ENCODE measurements around the gene CXCL9.

GRCh38 chr4:76055016-76055415 lies 47.7 kb upstream of the CXCL9 start:
- TF ChIP-seq CTCF (IDR thresholded peaks at IDR 0.05) (no peak), POLR2A (IDR thresholded peaks at IDR 0.05) (no peak)

Data from uterus (tissue), 2 donors.